Measurements from ENCODE around the gene E2F2.

E2F2 gene

DNA sequence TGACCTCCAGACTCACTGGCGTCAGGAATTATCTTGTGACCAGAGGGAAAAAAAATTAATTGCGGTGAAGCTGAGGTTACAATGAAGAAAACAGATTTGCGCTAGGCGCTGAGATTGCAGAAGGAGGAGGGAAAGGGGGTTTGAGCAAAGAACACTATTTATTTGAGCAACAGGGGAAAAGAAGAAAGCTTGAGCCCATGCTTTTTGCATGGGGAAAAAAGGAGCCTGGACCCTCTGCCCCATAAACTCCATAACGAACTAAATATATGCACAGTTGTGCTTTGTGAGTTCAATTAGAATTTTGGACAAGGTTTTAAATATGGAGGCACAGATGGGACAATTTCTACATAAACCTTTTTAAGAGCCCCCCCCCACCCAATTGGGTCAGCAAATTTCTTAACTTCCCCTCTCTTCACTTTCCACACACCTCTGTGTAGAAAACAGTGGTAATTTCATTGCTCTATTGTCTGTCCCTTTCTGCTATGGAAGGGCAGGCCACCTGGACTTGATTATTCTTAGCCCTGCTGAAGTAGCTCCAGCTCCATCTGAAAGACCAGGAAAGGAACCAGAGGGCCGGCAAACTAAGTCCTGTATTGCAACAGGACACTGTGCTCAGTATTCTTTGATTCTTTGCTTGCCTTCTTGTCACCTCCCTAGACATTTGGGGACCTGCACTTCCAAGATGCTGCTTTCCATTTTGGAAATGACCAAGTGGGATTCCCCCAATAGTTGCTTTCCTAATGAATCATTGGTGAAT is 29.1 kb upstream of the E2F2 start:
- Histone ChIP-seq H3K27me3 (ENCODE audit: insufficient read depth, low read length) (no peaks in the 10 kb centered on the region), H3K79me2 (ENCODE audit: insufficient read depth, low read length) (peaks cover 14% of the 10 kb centered on the region), H3K4me1 (ENCODE audit: insufficient read depth, low read length, severe bottlenecking) (peaks cover 65% of the 10 kb centered on the region), H3K4me2 (ENCODE audit: low read length) (peak overlapping the region; percentile 87), H3K9me2 (ENCODE audit: low read depth, low read length) (no peaks in the 10 kb centered on the region), H3K27ac (ENCODE audit: low read depth, low read length, poor library complexity, severe bottlenecking) (peak overlapping the region; percentile 25), H2AFZ (ENCODE audit: low read length) (no peak overlapping the region), H3K9me3 (ENCODE audit: low read length) (no peaks in the 10 kb centered on the region), H4K20me1 (ENCODE audit: insufficient read depth, low read length) (no peaks in the 10 kb centered on the region), H3F3A (ENCODE audit: insufficient read depth, low read length) (peaks cover 28% of the 10 kb centered on the region), H3K36me3 (ENCODE audit: insufficient read depth, low read length) (peaks cover 25% of the 10 kb centered on the region), H3K4me3 (ENCODE audit: low read depth, low read length, poor library complexity, severe bottlenecking) (peak overlapping the region; percentile 95), H3K9ac (ENCODE audit: low read length) (peak overlapping the region; percentile 55)
- TF ChIP-seq, protein P1, sequence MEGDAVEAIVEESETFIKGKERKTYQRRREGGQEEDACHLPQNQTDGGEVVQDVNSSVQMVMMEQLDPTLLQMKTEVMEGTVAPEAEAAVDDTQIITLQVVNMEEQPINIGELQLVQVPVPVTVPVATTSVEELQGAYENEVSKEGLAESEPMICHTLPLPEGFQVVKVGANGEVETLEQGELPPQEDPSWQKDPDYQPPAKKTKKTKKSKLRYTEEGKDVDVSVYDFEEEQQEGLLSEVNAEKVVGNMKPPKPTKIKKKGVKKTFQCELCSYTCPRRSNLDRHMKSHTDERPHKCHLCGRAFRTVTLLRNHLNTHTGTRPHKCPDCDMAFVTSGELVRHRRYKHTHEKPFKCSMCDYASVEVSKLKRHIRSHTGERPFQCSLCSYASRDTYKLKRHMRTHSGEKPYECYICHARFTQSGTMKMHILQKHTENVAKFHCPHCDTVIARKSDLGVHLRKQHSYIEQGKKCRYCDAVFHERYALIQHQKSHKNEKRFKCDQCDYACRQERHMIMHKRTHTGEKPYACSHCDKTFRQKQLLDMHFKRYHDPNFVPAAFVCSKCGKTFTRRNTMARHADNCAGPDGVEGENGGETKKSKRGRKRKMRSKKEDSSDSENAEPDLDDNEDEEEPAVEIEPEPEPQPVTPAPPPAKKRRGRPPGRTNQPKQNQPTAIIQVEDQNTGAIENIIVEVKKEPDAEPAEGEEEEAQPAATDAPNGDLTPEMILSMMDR (IDR thresholded peaks at IDR 0.05; ENCODE audit: low read length), result no peak
- no peak for TF ChIP-seq EZH2 (IDR thresholded peaks at IDR 0.05; ENCODE audit: borderline replicate concordance, low read length)

DNA sequence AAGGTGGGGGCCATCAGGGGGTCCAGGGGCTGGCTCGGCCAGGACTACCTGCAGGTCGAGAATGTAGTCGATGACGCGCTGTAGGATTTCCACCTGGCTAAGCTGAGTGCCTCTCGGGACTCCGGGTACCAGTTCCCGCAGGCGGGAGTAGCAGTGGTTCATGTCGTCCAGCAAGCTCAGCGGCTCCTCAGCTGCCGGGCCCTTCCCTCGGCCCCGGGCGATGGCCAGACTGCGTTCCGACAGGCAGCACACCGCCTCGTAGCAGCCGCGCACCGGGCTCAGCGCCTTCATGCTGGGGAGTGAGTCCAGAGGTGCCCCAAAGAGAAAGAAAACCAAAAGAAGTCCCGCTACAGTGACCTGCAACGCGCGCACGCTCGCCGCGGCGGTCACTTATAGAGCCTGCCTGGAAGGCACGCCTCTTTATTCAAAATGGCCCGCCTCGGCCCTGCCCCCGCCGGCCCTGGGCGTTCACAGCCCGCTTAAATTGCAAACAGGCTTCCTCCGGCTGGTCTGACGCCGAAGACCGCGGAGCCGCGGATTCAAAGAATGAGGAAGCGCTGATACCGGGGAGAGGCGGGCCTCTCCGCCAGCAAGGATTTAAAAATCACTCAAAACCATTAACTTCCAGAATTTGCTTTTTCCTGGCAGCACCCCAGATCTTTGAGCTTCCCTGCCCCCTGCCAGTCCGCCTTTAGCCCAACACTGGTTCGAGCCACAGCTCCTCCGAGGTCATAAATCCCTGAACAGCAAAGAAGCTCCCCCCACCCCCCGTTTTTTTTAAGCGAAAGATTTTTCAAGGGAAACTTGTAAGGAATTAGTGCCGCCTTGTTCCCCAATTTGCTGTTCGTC is 28.3 kb upstream of the E2F2 start, which contains the start of gene ID3:
TSS of gene ID3 (minus strand) at position 366 of the 849 bp plus-strand sequence. CDS start at position 291, 75 bp downstream.
- no peaks in the 10 kb centered on the region for H4K20me1 ChIP-seq (ENCODE audit: insufficient read depth, low read length)
- TF ChIP-seq, protein P1 (IDR thresholded peaks at IDR 0.05; ENCODE audit: low read length), result no peak
- no peak for TF ChIP-seq EZH2 (IDR thresholded peaks at IDR 0.05; ENCODE audit: borderline replicate concordance, low read length)
- H3K27ac ChIP-seq (ENCODE audit: low read depth, low read length, poor library complexity, severe bottlenecking), result peak within 1 kb of the TSS; percentile 91
- no peaks in the 10 kb centered on the region for H3K9me2 ChIP-seq (ENCODE audit: low read depth, low read length)
- H2AFZ ChIP-seq (ENCODE audit: low read length), result no peak within 1 kb of the TSS
- H3K9me3 ChIP-seq (ENCODE audit: low read length), result no peaks in the 10 kb centered on the region
- H3K36me3 ChIP-seq (ENCODE audit: insufficient read depth, low read length), result peaks cover 25% of the 10 kb centered on the region
- peaks cover 14% of the 10 kb centered on the region for H3K79me2 ChIP-seq (ENCODE audit: insufficient read depth, low read length)
- H3K4me1 ChIP-seq (ENCODE audit: insufficient read depth, low read length, severe bottlenecking), result peaks cover 69% of the 10 kb centered on the region
- peaks cover 28% of the 10 kb centered on the region for H3F3A ChIP-seq (ENCODE audit: insufficient read depth, low read length)
- H3K4me3 ChIP-seq (ENCODE audit: low read depth, low read length, poor library complexity, severe bottlenecking), result peak within 1 kb of the TSS; percentile 95
- H3K27me3 ChIP-seq (ENCODE audit: insufficient read depth, low read length), result no peaks in the 10 kb centered on the region
- peak within 1 kb of the TSS; percentile 87 for H3K4me2 ChIP-seq (ENCODE audit: low read length)
- peak within 1 kb of the TSS; percentile 92 for H3K9ac ChIP-seq (ENCODE audit: low read length)

DNA sequence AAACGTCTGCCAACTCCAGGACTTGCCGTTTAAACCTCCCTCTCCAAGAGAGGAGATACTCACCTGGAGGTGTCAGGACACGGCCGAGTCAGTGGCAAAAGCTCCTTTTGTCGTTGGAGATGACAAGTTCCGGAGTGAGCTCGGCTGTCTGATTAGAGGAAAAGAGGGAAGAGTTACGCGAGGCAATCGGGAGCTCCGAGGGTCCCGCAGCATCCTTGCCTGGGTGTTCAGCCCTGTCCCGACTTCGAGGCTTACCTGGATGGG is 27.8 kb upstream of the E2F2 start:
- Histone ChIP-seq H3K4me1 (ENCODE audit: insufficient read depth, low read length, severe bottlenecking) (peaks cover 75% of the 10 kb centered on the region), H3K9me2 (ENCODE audit: low read depth, low read length) (no peaks in the 10 kb centered on the region), H3F3A (ENCODE audit: insufficient read depth, low read length) (peaks cover 28% of the 10 kb centered on the region), H2AFZ (ENCODE audit: low read length) (no peak overlapping the region), H4K20me1 (ENCODE audit: insufficient read depth, low read length) (no peaks in the 10 kb centered on the region), H3K4me3 (ENCODE audit: low read depth, low read length, poor library complexity, severe bottlenecking) (peak overlapping the region; percentile 95), H3K27me3 (ENCODE audit: insufficient read depth, low read length) (no peaks in the 10 kb centered on the region), H3K9me3 (ENCODE audit: low read length) (no peaks in the 10 kb centered on the region), H3K79me2 (ENCODE audit: insufficient read depth, low read length) (peaks cover 14% of the 10 kb centered on the region), H3K4me2 (ENCODE audit: low read length) (peak overlapping the region; percentile 87), H3K27ac (ENCODE audit: low read depth, low read length, poor library complexity, severe bottlenecking) (peak overlapping the region; percentile 91), H3K36me3 (ENCODE audit: insufficient read depth, low read length) (peaks cover 25% of the 10 kb centered on the region), H3K9ac (ENCODE audit: low read length) (peak overlapping the region; percentile 92)
- TF ChIP-seq EZH2 (IDR thresholded peaks at IDR 0.05; ENCODE audit: borderline replicate concordance, low read length), result no peak
- TF ChIP-seq, protein P1 (IDR thresholded peaks at IDR 0.05; ENCODE audit: low read length), result no peak
